HG03460 (cell line): ENCODE results near the gene SYTL1.
"Not testable (repeated sequence)": the region's sequence is repeated elsewhere in the genome, so short reads cannot be mapped to it uniquely, and the experiment has no call there.

ENCODE experiments used
- ATAC-seq: cut with Tn5 transposase; IDR thresholded peaks from one replicate; pipeline ENCODE4 v1.9.1; 2021; ENCODE audit not compliant: unreplicated experiment

SYTL1 gene

GRCh38 chr1:27381969-27382762 is 40.3 kb downstream of the SYTL1 start:
- ATAC-seq: no peak

GRCh38 chr1:27383039-27383605 is 41.3 kb downstream of the SYTL1 start, which contains the start of gene CD164L2:
Gene CD164L2, minus strand, starts transcription at chr1:27383333. Its CDS starts 94 bp downstream, at chr1:27383239.
- no peak for ATAC-seq

- ATAC-seq: no peak
Measured at GRCh38 chr1:27383661-27384060, 41.8 kb downstream of the SYTL1 start.

- not testable (repeated sequence) for ATAC-seq
Measured at GRCh38 chr1:27384797-27385196, 43.0 kb downstream of the SYTL1 start.

GRCh38 chr1:27388337-27389005 is 46.6 kb downstream of the SYTL1 start:
- no peak for ATAC-seq

GRCh38 chr1:27391511-27392095 is 49.8 kb downstream of the SYTL1 start:
- no peak for ATAC-seq

GRCh38 chr1:27392096-27392777 is 50.4 kb downstream of the SYTL1 start, which contains the start of gene GPR3:
Gene GPR3, plus strand, starts transcription at chr1:27392622. Its CDS starts 1,177 bp downstream, at chr1:27393799.
- ATAC-seq: peak; percentile 71

- ATAC-seq: peak; percentile 22
Measured at GRCh38 chr1:27392778-27393635, 51.2 kb downstream of the SYTL1 start.

GRCh38 chr1:27393641-27394281 is 51.9 kb downstream of the SYTL1 start:
- ATAC-seq: no peak

GRCh38 chr1:27394282-27394658 is 52.4 kb downstream of the SYTL1 start:
- ATAC-seq: no peak

GRCh38 chr1:27394925-27395324 is 53.1 kb downstream of the SYTL1 start:
- ATAC-seq: no peak

GRCh38 chr1:27395441-27396195 is 53.8 kb downstream of the SYTL1 start:
- ATAC-seq: no peak

- ATAC-seq: no peak
Measured at GRCh38 chr1:27397110-27397509, 55.3 kb downstream of the SYTL1 start.

GRCh38 chr1:27397749-27398148 is 55.9 kb downstream of the SYTL1 start:
- ATAC-seq: no peak

GRCh38 chr1:27398405-27399149 is 56.8 kb downstream of the SYTL1 start:
- no peak for ATAC-seq

GRCh38 chr1:27399251-27400025 is 57.6 kb downstream of the SYTL1 start:
- no peak for ATAC-seq
